T follicular helper cell (primary cell): ENCODE results near the gene ABCB11.

ENCODE experiments used
- DNase-seq: peaks from one replicate; pipeline ENCODE4 v3.0.0-alpha.2; 2020; ENCODE audit warnings: low read depth

ABCB11 gene

DNA sequence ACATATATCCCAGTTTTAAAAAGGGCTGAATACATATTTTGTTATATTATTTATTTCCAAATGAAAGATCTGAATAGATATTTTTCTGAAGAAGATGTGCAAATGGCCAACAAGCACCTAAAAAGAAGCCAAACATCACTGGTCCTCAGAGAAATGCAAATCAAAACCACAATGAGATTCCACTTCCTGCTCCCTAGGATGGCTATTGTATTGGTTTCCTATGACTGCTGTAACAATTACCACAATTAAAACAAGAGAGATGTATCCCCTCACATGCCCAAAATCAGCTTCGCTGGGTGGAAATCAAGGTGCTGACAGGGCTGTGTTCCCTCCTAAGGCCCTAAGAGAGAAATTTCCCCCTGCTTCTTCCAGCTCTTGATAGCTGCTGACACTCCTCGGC, 23.2 kb downstream of the ABCB11 start:
- no peak for DNase-seq

DNA sequence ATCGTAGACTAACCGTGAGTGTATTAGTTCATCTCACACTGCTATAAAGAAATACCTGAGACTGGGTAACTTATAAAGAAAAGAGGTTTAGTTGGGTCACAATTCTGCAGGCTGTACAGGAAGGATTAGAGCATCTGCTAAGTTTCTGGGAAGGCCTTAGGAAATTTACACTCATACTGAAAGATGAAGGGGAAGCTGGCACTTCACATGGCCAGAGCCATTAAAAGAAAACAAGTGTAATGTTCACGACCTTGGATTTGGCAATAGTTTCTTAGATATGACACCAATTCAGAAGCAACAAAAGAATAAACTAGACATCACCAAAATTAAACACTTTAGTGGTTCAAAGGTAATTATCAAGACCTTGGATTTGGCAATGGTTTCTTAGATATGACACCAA, 23.8 kb downstream of the ABCB11 start:
- no peak for DNase-seq

DNA sequence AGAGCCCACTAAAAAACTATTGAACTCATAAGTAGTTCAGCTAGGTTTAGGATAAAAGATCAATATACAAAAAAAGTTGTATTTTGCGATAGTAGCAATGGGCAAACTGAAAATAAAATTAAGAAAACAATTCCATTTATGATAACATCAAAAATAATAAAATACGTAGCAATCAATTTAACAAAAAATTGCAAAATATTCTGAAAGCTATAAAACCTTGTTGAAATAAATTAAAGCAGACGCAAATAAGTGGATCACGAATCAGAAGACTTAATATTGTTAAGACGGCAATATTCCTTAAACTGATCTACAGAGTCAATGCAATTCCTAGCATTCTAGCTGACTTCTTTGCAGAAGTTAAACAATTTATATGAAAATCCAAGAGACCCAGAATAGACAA, 24.5 kb downstream of the ABCB11 start:
- DNase-seq, result no peak

DNA sequence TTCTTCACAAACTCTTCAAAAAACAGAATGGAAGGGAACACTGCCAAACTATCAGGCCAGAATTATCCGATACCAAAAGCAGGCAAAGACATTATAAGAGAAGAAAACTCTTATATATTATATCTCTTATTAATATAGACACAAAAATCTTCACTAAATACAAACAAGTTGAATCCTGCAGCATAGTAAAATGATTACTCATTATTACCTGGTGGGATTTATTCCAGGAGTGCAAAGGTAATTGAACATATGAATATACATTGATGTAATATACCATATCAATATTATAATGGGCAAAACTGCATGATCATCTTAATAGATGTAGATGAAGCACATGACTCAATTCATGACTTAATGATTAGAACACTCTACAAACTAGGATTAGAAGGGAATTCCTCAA, 25.1 kb downstream of the ABCB11 start:
- DNase-seq, result no peak

DNA sequence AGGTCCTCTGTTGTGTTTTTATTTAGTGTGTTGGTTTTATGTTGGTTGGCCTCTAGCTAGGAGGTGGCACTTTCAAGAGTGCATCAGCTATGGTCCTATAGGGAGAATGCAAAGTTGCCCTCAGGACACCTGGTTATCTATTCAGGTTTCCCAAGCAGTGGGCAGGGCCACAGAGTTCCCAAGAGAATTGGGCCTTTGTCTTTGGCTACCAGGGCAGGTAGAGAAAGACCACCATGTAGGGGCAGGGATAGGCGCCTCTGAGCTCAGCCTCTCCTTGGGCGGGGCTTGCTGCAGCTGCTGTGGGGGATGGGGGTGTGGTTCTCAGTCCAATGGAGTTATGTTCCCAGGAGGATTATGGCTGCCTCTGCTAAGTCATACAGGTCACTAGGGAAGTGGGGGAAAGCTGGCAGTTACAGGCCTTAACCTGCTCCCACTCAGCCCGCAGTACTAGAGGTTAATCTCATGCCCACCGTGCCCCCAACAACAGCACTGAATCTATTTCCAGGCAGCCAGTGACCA, 26.0 kb downstream of the ABCB11 start:
- no peak for DNase-seq

DNA sequence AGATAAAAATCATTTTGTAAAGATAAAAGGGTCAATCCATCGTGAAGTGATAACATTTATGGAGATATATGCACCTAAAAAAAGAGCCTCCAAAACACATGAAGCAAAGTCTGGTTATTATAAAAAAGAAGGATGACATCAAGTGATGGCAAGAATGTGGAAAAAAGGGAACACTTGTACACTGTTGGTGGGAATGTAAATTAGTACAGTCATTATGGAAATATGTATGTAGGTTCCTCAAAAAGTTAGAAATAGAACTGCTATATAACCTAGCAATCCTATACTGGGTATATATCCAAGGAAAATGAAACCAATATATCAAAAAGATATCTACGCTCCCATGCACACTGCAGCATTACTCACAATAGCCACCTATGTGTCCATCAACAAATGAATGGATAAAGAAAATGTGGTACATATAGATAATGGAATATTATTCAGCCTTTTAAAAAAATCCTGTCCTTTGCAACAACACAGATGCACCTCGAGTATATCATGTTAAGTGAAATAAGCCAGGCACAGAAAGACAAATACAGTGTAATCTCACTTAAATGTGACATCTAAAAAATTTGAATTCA, 28.9 kb downstream of the ABCB11 start:
- no peak for DNase-seq

DNA sequence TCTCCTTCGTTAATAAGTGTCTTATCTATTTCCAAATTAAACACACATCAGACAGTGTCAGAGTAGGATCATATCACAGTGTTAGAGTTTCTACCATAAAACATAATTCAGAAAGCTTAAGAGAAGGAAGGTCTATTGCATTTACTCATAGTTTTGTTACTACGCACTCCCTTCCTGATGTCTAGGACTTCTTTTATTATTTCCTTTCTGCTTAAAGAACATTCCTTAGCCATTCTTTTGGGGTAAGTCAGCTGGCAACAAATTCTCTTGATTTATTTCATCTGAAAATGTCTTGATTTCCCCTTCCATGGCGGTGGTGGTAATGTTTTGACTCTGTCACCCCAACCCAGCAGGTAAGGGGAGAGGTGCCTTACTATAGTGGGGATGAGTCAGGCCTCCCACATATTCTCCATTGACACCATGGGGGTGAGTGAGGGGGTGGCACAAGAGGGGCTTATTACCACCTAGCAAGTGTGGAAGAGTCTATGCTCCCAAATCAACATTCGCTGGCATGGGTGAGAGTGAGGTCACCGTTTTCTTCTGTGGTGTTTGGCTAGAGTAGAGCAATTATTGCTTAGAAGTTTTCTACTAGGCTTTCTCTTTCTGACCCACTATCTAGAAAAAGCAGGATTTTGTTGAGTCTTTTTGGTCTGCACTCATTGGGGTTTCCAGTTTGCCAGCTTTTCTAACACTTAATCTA, 29.9 kb downstream of the ABCB11 start:
- DNase-seq, result no peak

DNA sequence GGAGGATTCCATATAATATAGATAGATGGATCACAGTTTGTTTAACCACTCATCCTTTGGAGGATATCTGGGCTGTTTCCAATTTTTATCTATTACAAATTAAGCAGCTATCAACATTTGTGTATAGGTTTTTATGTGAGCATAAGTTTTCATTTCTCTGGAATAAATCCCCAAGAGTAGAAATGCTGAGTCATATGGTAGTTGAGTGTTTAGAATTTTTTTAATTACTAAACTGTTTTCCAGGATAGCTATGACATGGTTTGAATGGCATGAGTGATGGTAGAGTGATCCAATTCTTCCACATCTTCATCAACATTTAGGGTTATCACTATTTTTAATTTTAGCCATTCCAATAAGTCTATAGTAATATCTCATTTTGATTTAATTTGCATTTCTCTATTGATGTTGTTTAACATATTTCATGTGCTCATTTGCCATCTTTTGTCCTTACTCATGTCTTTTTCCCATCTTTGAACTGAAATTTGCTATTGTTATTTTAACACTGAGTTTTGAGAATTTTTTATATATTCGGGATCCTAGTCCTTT, 31.4 kb downstream of the ABCB11 start:
- DNase-seq, result no peak

DNA sequence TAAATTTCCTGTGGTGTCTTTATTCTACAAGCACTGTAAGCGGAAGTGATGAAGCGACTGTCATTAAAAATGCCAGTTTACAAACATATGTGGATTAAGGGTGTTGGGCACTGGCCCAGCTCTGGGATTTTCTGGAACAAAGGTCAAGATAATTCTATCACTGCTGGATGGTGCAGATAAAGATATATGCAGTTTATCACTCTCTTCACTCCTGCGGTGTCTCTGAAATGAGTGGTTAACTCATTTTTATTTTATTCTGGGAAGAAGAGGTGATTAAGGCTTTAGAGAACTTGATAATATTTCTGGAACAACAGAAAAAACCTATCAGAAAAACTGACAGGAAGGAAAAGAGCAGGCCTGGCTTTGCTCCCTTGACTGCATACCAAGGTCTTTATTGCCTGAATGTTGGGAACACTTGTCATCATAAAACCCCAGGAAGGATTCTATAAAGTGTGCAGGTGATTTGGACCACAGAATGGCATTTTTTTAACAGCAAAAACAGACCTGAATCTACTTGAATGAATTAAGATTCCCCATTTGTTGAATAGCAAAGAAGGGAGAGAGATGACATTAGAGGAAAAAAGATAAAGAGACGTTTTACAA, 32.4 kb downstream of the ABCB11 start:
- DNase-seq, result no peak

DNA sequence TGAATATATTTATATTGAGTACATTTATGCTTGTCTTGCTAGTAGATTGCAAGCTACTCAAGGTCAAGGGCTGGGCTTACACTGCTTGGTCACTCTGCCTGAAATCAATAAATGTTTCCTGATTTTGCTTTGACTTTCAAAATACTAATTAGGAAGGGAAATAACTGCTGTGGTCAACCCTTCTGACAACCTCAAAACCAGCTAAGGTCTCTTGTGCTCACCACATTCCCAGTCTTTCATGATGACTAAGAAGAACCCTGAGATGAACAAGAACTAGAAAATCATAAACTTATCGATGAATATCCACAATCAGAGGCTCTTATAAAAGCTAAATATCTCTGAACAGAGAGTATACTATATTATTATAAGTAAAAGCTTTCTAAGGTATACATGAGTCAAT, 33.3 kb downstream of the ABCB11 start:
- DNase-seq, result no peak

DNA sequence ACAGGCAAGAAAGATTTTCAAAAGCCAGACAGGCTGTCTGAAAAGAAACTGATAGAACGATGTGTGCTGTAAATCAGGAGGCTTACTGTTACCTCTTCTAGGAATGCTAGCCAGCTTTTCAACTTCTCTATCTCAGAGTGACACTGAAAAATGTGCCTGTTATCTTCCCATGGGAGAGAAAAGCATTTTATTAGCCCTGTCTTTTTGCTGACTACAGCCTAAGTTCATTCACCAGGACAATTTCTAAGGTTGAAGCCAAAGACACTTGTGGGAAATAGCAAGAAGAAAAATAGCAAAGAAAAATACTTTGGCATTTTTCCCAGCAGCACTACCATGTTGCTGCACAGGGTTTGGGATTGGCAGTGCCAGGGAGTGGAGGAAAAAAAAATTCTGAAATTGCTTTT, 34.0 kb downstream of the ABCB11 start:
- DNase-seq, result no peak

DNA sequence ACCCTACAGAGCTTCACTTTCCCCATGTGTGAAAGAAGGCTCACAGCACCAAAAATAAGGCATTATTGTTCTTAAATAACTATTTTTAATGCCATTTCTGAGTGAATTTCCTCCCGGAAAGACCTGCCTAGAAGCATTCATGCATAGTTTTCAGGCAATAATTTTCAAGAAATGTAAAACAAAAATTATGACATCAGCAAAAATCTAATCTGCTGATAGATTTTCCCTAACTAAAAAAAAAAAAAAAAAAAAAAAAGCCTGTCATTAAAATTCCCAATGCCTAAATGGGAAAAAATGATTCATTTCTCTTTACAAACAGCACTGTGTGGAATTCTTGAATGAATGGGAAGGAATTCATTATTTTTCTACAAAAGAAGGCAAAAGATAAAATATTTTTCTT, 35.4 kb downstream of the ABCB11 start:
- DNase-seq, result no peak

DNA sequence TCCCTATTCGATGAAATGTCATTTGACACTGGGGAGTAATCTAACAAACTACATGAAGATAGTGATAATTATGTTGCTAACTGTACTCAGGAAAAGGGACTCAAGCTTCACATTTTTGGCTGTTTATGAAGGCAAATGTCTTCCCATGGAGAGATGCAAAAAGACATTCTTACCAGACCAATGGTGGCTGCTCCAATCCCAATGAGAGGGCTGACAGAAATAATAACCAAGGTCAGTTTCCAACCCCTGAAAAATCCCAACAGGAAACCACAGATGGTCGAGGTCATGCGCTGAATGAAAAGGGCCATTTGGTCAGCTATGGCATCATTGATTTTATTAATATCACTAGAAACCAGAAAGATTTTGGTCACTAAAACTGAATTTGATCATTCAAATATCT, 37.6 kb downstream of the ABCB11 start:
- DNase-seq, result no peak

DNA sequence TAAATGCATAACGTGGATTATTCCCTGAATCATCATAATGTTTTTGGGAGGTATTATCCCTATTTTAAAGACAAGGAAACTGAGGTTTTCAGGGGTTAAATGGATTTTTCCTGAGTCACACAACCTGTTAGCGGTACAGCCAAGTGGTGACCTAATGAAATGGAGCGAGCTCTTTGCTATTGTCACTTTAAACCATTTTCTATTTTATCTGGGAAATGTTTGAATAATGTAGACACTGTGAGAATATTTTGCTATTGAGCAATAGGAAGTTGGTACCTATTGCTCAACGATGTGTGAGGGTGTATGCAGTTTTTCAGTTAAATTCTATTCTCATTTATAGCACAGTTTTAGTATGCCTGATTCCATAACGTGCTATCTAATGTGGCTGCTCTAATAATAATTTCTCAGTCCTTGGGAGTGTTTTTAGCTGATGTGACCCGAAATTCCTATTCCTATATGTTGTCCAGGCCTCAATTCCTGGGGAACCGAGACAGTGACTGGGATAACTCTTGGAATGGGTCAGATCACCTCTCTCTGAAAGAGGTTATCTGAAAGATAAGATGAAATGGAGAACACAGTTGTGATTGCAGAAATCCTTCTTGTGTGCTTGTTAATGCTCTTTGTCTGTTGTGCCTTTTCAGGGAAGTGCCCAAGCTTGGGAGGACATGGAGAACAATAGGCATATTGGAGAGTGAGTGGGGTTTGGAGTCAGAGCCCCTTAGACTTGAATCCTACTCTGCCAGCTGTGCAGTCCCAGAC, 38.4 kb downstream of the ABCB11 start:
- no peak for DNase-seq

DNA sequence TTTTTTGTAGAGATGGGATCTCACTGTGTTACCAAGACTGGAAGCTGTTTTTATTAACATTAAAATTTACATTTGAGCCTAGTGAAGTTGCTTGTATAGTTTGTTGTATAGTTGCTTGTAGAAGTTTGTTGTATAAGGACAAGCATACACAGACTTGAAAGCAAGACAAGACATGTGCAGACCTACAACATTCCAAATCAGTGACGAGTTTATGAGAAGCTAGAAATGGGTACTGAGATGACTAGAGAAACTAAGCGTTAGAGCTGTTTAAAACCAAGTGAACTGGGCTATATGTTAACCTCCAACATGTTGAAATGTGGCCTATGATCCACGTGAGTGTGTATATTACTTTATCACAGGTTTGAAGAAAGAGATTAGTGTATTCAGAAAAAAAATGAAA, 39.1 kb downstream of the ABCB11 start:
- DNase-seq, result no peak

DNA sequence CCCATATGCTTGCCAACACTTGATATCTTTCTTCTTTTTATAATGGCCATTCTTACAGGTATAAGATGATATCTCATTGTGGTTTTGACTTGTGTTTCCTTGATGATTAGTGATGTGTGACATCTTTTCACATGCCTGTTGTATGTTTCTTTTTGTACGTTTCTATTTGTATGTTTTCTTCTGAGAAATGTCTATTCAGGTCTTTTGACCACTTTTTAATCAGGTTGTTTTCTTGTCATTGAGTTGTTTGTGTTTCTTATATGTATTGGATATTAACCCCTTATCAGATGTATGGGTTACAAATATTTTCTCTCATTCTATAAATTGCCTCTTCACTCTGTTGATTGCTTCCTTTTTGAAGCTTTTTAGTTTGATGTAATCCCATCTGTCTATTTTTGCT, 42.4 kb downstream of the ABCB11 start:
- DNase-seq, result no peak

DNA sequence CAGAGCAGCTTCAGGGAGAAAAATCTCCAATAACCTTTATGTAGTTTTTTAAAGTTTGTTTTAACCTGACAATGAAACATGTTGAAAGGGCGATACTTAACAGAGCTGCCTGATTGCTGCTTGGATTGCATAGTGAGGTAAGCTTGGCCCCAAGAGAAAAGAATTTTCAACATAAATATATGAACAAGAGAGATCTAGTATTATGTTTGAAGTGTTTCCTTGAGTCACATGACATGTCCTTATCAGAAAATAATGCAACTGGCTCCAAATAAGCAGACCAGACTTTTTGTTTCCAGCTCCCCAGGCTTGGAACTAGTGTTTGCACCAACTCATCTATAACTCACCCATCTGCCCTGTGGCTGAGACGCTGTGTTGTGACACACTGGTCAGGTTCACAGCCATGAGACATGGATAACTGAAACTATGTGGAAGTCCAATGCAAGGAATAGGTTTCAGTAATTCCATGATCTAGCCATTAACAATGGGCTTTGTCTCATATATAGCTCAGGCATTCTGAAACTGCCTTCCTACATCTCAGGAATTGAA, 44.7 kb downstream of the ABCB11 start:
- no peak for DNase-seq

DNA sequence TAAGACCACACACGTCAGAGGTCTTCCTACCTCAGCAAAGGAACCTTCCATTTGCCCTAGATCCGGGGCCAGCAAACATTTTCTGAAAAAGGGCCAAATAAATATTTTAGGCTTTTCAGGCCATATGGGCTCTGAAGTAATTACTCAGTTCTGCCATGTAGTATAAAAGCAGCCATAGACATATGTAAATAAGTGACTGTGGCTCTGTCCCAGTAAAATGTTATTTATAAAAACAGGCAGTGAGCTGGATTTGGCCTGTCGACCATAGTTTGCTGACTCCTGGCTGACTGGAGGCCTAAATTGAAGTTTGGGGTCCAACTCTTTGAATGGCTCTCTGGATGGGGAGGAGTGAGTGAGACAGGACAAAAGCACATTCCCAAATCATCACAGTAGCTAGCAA, 49.5 kb downstream of the ABCB11 start:
- DNase-seq, result no peak

DNA sequence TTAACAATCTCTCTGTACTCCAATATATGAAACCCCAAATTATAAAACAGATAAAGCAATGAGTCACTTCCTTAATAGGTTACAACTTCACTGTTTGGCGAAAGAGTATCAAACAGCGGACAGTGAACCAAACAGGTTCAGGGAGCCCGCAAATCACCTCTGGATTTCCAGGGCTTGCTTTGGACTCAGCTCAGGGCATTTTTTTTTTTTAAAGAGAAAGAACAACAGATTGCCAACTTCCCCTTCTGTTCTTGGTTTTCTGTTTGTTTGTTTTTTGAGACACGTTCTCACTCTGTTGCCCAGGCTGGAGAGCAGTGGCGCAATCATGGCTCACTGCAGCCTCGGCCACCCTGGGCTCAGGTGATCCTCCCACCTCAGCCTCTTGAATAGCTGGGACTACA, 52.7 kb downstream of the ABCB11 start:
- DNase-seq, result no peak

DNA sequence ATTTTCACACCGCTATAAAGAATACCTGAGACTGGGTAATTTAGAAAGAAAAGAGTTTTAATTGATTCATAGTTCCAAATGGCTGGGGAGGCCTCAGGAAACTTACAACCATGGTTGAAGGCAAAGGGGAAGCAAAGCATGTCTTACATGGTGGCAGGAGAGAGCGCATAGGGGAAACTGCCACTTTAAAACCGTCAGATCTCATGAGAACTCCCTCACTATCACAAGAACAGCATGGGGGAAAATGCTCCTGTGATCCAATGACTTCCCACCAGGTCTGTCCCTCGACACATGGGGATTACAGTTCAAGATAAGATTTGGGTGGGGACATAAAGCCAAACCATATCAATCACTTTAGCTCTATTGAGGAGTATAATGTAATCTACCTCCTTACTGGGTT, 53.5 kb downstream of the ABCB11 start:
- DNase-seq, result no peak

DNA sequence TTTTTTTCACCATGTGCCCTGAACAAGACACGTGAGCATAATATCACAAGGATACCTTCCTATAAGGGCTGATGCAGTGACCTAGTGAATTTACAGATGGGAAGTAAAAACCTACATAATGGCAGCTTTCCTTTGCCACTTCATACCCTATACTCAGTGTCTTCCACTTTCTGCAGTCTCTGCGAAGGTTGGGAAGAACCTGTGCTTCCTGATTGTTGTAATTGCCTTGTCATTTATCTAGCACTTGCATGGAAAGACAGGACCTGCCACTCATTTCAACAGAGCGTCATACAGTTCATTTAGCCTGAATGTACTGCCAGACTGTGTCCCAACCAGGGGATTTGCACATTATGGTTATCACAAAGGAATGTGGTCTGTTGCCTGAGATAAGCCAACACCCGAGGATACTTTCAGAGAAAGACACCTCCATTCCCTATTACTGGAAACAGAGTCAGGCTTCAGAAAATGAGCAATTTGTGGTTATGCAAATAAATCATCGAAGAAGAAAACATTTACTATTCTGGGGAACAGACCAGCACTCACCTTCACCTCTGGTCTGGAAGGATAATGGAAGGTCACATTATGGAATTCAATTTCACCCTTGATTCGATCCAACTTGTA, 55.0 kb downstream of the ABCB11 start:
- no peak for DNase-seq

DNA sequence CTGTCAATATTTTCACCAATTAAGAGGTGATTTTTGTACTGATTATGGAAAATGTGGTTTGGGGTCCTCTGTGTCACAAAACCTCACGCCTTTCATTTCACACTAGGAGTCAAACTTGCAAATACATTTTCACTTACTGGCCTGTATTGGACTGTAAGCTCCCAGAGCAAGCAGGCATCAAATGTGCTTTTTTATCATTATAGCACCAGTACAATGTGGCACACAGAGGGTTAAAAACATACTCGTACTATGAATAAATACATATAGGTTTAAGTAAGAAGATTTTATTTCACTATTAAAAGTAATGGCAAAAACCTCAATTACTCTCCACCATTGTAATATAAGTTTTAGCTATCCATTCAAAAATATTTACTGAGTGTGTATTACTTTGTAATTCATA, 56.7 kb downstream of the ABCB11 start:
- no peak for DNase-seq
